NB4 (cell line): ENCODE measurements around the gene RHEBL1.

ENCODE experiments used
- TF ChIP-seq, protein P1 (sequence below): IDR thresholded peaks from one replicate; pipeline ENCODE4 v1.5.1; 2012; ENCODE audit warnings: low read depth, low read length
- TF ChIP-seq, protein P2 (sequence below): IDR thresholded peaks from 2 replicates; pipeline ENCODE4 v1.6.1; 2011; ENCODE audit warnings: low read depth, low read length

DNA sequence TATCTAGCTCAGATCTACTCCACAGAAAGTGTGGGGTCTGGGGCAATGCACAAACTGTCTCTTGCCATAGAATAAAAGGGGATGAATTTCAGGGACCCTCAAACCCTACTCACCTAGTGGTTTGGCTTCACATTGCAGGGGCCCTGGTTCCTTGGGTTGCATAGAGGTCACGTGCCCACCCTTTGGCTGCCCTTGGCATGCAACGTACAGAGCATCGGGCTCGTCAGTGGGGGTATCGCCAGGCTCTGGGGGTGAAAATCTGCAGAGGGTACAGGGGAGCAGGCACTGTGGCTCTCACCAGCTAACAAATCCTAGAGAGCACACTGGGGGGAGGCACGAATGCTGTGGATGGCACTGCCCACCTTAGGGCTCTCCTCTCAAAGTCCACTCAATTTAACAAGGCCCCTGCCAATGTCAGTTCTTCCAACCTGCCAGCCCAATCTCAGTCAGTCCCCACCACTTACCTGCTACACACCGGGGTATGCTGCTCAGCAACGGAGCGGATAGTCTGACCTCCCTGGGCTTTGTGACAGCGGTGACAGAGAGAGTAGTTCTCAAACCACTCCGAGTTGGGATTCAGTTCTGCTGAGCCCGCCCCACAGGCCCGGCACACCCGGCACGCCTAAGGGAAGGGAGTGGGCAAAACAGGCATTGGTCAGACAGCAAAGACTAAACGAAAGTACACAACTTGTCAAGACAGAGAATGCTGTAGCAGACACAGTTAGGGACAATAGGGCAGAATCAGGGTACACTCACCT lies 17.1 kb downstream of the RHEBL1 start:
- TF ChIP-seq, protein P1, sequence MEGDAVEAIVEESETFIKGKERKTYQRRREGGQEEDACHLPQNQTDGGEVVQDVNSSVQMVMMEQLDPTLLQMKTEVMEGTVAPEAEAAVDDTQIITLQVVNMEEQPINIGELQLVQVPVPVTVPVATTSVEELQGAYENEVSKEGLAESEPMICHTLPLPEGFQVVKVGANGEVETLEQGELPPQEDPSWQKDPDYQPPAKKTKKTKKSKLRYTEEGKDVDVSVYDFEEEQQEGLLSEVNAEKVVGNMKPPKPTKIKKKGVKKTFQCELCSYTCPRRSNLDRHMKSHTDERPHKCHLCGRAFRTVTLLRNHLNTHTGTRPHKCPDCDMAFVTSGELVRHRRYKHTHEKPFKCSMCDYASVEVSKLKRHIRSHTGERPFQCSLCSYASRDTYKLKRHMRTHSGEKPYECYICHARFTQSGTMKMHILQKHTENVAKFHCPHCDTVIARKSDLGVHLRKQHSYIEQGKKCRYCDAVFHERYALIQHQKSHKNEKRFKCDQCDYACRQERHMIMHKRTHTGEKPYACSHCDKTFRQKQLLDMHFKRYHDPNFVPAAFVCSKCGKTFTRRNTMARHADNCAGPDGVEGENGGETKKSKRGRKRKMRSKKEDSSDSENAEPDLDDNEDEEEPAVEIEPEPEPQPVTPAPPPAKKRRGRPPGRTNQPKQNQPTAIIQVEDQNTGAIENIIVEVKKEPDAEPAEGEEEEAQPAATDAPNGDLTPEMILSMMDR: no peak
- TF ChIP-seq, protein P2, sequence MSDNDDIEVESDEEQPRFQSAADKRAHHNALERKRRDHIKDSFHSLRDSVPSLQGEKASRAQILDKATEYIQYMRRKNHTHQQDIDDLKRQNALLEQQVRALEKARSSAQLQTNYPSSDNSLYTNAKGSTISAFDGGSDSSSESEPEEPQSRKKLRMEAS: no peak
